DOHH2 (cell line): ENCODE results near the gene B3GALT2.

Source experiments
- CTCF ChIP-seq: fragments of 200-600 bp; sonication (generic); IDR thresholded peaks from one replicate; pipeline ENCODE4 v1.5.1; 2014; ENCODE audit warnings: antibody characterized with exemption, mild to moderate bottlenecking, low read depth, low read length; ENCODE audit not compliant: poor library complexity, severe bottlenecking
- EZH2phosphoT487 ChIP-seq: fragments of 200-600 bp; sonication (generic); IDR thresholded peaks from 2 replicates; pipeline ENCODE4 v1.6.1; 2017; ENCODE audit warnings: borderline replicate concordance, mild to moderate bottlenecking, antibody characterized with exemption, low read length, moderate library complexity, mixed read lengths

DNA sequence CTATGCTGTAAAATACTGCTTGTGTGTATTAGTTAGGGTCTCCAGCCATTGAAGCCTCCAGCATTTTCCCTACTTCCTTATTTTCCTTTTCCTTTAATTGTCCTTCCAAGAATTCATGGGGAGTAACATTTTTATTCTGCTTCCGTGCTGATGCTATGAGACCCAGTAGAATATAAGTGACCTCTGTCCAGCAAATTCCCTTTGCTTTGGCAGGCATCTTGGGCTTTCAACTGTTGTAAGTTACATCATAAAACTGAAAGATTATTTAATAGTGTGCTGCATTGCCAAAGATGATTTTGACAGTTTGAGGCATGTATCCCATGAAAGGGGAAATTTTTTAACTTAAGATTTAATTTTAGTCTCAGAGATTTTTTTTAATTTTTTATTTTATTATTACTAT, 48.1 kb upstream of the B3GALT2 start:
- TF ChIP-seq CTCF (no peak), EZH2phosphoT487 (no peak)
